Measurements from ENCODE around the gene AKTIP.
"Not testable (repeated sequence)": the region's sequence is repeated elsewhere in the genome, so short reads cannot be mapped to it uniquely, and the experiment has no call there.

AKTIP gene

GRCh38 chr16:53502331-53503269, at the start of gene AKTIP:
Gene AKTIP, minus strand, starts transcription at chr16:53503209. Its CDS starts 2,950 bp downstream, at chr16:53500259.
- DNase-seq (ENCODE audit: extremely low read depth, low read depth) = no peak
- TF ChIP-seq CTCF (IDR thresholded peaks at IDR 0.05; ENCODE audit: low read depth, low read length, missing control alignments) = no peak
- peak within 1 kb of the TSS; percentile 68 for H3K4me3 ChIP-seq (replicated peaks; ENCODE audit: low read depth, low read length)

GRCh38 chr16:53549970-53550690, 47.1 kb upstream of the AKTIP start:
- H3K4me3 ChIP-seq (replicated peaks; ENCODE audit: low read depth, low read length) = no peak overlapping the region
- DNase-seq (ENCODE audit: extremely low read depth, low read depth) = peak; percentile 84
- peak; percentile 73 for TF ChIP-seq CTCF (IDR thresholded peaks at IDR 0.05; ENCODE audit: low read depth, low read length, missing control alignments)

- no peak for DNase-seq (ENCODE audit: extremely low read depth, low read depth)
- no peak overlapping the region for H3K4me3 ChIP-seq (replicated peaks; ENCODE audit: low read depth, low read length)
- peak; percentile 11 for TF ChIP-seq CTCF (IDR thresholded peaks at IDR 0.05; ENCODE audit: low read depth, low read length, missing control alignments)
Measured at GRCh38 chr16:53546988-53547391, 44.0 kb upstream of the AKTIP start.

- DNase-seq (ENCODE audit: extremely low read depth, low read depth) = no peak
- no peak for TF ChIP-seq CTCF (IDR thresholded peaks at IDR 0.05; ENCODE audit: low read depth, low read length, missing control alignments)
- H3K4me3 ChIP-seq (replicated peaks; ENCODE audit: low read depth, low read length) = no peak overlapping the region
Measured at GRCh38 chr16:53545433-53545832, 42.4 kb upstream of the AKTIP start.

GRCh38 chr16:53542283-53542682, 39.3 kb upstream of the AKTIP start:
- no peak for TF ChIP-seq CTCF (IDR thresholded peaks at IDR 0.05; ENCODE audit: low read depth, low read length, missing control alignments)
- DNase-seq (ENCODE audit: extremely low read depth, low read depth) = no peak
- no peak overlapping the region for H3K4me3 ChIP-seq (replicated peaks; ENCODE audit: low read depth, low read length)

GRCh38 chr16:53541326-53541725, 38.3 kb upstream of the AKTIP start:
- no peak for DNase-seq (ENCODE audit: extremely low read depth, low read depth)
- no peak overlapping the region for H3K4me3 ChIP-seq (replicated peaks; ENCODE audit: low read depth, low read length)
- no peak for TF ChIP-seq CTCF (IDR thresholded peaks at IDR 0.05; ENCODE audit: low read depth, low read length, missing control alignments)

- not testable (repeated sequence) for H3K4me3 ChIP-seq (replicated peaks; ENCODE audit: low read depth, low read length); DNase-seq (ENCODE audit: extremely low read depth, low read depth)
Measured at GRCh38 chr16:53539759-53540718, 37.0 kb upstream of the AKTIP start.

- DNase-seq (ENCODE audit: extremely low read depth, low read depth); H3K4me3 ChIP-seq (replicated peaks; ENCODE audit: low read depth, low read length): not testable (repeated sequence)
Measured at GRCh38 chr16:53539346-53539745, 36.3 kb upstream of the AKTIP start.
